HepG2 (cell line): Measurements from ENCODE around the gene LYPD4. TPM values are rescaled to one million over a fixed set of nuclear protein-coding genes. Genes with fewer than 3 reads are reported as not detected.

ENCODE experiments used
- AGO1 ChIP-seq: fragments of 200-400 bp; formaldehyde crosslinking; IDR thresholded peaks from 2 replicates; pipeline ENCODE4 v1.6.1; 2017; ENCODE audit warnings: mild to moderate bottlenecking, low read depth, low read length, moderate library complexity; ENCODE audit not compliant: poor library complexity, severe bottlenecking
- NFE2 ChIP-seq: sonication (generic); formaldehyde crosslinking; IDR thresholded peaks from 2 replicates; pipeline ENCODE4 v1.4.0; 2020; ENCODE audit warnings: missing genetic modification reagents
- RARA ChIP-seq: IDR thresholded peaks from 2 replicates; pipeline ENCODE4 v1.6.1; 2016; ENCODE audit warnings: missing genetic modification reagents, missing compliant biosample characterization
- polyA plus RNA-seq, 8 experiments: library from polyadenylated mRNA; depleted of rRNA in 3 of 8; stranded (reverse) in 7 of 8; unstranded in 1 of 8; fragments of >200 nt; fragmentation: Illumina TruSeq in 4 of 8; extraction: Trizol in 4 of 8; gene quantifications; 2 replicates each; pipeline versions ENCODE4 v1.2.1 to v1.2.3, GENCODE V29; 2011 to 2016; ENCODE audit warnings: low read depth in 4 of 8, missing spikeins in 1 of 8, mixed read lengths in 1 of 8; ENCODE audit not compliant: insufficient read depth in 1 of 8
- total RNA-seq, 5 experiments: library from RNA; depleted of rRNA; stranded (reverse); fragments of >200 nt; fragmentation: Illumina TruSeq; extraction: Trizol; gene quantifications; 2 replicates each; pipeline ENCODE4 v1.2.3, GENCODE V29; 2016; ENCODE audit warnings: low read depth in 1 of 5
- TF ChIP-seq, protein P1 (sequence below): IDR thresholded peaks from 2 replicates; pipeline ENCODE4 v1.6.1; 2016; ENCODE audit warnings: low read depth, missing genetic modification reagents, missing compliant biosample characterization
- TF ChIP-seq, protein P2 (sequence below): sonication (generic); formaldehyde crosslinking; IDR thresholded peaks from 2 replicates; pipeline ENCODE4 v1.5.1; 2020; ENCODE audit warnings: missing genetic modification reagents, mild to moderate bottlenecking, borderline replicate concordance

Gene LYPD4
- total and polyA plus RNA-seq, 2 of the 13 experiments (the other 11 are each of a cell fraction or from before 2014, with no cell fraction given): not detected

DNA sequence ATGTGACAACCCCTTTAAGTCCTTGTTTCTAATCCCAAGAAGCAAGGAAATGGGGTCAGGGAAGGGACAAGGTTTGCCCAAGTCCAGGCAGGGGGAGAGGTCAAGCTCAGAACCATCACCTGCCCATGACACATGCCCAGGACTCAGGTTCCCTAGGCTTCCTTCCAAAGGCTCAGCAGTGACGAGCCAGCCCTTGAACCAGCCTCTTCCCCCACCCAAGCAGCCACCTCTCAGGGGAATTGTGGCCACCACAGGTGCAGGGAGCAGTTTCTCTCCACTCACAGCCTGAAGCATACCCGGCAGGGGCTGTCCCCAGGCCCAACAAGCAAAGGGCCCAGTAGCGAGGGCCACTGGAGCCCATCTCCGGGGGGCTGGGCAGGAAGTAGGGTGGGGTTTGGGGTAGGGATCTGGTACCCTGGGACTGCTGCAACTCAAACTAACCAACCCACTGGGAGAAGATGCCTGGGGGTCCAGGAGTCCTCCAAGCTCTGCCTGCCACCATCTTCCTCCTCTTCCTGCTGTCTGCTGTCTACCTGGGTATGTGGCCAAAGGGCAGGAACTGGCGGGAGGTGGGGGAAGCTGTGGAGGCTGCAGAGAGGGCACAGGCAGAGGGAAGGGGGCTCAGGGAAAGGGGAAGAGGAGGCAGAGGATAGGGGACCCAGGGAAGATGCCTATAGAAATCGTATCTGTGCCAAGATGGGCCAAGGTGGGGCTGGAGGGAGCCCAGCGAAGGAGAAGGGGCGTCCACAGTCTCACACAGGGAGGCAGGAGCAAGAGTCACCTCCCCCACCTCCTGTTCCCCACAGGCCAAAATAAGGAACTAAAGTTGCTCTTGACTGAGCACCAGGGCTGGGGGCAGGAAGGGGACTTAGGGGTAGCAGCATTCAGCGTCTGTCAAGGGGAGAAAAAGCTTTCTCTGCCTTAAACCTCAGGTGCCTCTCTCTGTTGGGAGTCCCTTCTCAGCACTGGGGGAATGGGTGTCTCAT, 32.7 kb upstream of the LYPD4 start, which contains the start of gene CD79A (continued):
- TF ChIP-seq, protein P1, sequence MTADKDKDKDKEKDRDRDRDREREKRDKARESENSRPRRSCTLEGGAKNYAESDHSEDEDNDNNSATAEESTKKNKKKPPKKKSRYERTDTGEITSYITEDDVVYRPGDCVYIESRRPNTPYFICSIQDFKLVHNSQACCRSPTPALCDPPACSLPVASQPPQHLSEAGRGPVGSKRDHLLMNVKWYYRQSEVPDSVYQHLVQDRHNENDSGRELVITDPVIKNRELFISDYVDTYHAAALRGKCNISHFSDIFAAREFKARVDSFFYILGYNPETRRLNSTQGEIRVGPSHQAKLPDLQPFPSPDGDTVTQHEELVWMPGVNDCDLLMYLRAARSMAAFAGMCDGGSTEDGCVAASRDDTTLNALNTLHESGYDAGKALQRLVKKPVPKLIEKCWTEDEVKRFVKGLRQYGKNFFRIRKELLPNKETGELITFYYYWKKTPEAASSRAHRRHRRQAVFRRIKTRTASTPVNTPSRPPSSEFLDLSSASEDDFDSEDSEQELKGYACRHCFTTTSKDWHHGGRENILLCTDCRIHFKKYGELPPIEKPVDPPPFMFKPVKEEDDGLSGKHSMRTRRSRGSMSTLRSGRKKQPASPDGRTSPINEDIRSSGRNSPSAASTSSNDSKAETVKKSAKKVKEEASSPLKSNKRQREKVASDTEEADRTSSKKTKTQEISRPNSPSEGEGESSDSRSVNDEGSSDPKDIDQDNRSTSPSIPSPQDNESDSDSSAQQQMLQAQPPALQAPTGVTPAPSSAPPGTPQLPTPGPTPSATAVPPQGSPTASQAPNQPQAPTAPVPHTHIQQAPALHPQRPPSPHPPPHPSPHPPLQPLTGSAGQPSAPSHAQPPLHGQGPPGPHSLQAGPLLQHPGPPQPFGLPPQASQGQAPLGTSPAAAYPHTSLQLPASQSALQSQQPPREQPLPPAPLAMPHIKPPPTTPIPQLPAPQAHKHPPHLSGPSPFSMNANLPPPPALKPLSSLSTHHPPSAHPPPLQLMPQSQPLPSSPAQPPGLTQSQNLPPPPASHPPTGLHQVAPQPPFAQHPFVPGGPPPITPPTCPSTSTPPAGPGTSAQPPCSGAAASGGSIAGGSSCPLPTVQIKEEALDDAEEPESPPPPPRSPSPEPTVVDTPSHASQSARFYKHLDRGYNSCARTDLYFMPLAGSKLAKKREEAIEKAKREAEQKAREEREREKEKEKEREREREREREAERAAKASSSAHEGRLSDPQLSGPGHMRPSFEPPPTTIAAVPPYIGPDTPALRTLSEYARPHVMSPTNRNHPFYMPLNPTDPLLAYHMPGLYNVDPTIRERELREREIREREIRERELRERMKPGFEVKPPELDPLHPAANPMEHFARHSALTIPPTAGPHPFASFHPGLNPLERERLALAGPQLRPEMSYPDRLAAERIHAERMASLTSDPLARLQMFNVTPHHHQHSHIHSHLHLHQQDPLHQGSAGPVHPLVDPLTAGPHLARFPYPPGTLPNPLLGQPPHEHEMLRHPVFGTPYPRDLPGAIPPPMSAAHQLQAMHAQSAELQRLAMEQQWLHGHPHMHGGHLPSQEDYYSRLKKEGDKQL (CRISPR knock-in tag): no peak
- TF ChIP-seq AGO1: no peak
- 0 out of 2 replicates have a peak, but pooled peaks have one; percentile 28 for TF ChIP-seq RARA
- TF ChIP-seq, protein P2, sequence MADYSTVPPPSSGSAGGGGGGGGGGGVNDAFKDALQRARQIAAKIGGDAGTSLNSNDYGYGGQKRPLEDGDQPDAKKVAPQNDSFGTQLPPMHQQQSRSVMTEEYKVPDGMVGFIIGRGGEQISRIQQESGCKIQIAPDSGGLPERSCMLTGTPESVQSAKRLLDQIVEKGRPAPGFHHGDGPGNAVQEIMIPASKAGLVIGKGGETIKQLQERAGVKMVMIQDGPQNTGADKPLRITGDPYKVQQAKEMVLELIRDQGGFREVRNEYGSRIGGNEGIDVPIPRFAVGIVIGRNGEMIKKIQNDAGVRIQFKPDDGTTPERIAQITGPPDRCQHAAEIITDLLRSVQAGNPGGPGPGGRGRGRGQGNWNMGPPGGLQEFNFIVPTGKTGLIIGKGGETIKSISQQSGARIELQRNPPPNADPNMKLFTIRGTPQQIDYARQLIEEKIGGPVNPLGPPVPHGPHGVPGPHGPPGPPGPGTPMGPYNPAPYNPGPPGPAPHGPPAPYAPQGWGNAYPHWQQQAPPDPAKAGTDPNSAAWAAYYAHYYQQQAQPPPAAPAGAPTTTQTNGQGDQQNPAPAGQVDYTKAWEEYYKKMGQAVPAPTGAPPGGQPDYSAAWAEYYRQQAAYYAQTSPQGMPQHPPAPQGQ: no peak
- TF ChIP-seq NFE2 (CRISPR knock-in tag): no peak
- TF ChIP-seq, all 625 proteins: peak for 1
